ENCODE measurements around the gene CNKSR1. TPM values are rescaled to one million over a fixed set of nuclear protein-coding genes. Genes with fewer than 3 reads are reported as not detected.

The CNKSR1 gene
- polyA plus RNA-seq, 1 donor (not counting 4 experiments of a cell fraction or from before 2014, with no cell fraction given), result 10.6 TPM

GRCh38 chr1:26168410-26169197 lies 8.7 kb upstream of the CNKSR1 start, which contains the start of gene C1orf232:
Gene C1orf232, minus strand, starts transcription at chr1:26168963. Its CDS starts 464 bp downstream, at chr1:26168499.
- Histone ChIP-seq H3K4me3 (ENCODE audit: control insufficient read depth in 2 of 3, extremely low read depth in 1 of 3, insufficient read depth in 2 of 3, low read depth in 1 of 3, low read length in 3 of 3) (peak within 1 kb of the TSS; percentile 64 to 94 (median 80)), H3K27ac (ENCODE audit: control insufficient read depth, insufficient read depth, low read length) (peak within 1 kb of the TSS; percentile 60), H3K4me2 (ENCODE audit: control insufficient read depth, extremely low read depth, insufficient read depth, low read depth, low read length) (peak within 1 kb of the TSS; percentile 78), H3K36me3 (ENCODE audit: control insufficient read depth in 2 of 2, extremely low read depth in 1 of 2, insufficient read depth in 2 of 2, low read length in 2 of 2) (peaks cover 0 to 10% of the 10 kb centered on the region in 2 experiments), H3K27me3 (ENCODE audit: control insufficient read depth, extremely low read depth, insufficient read depth, low read length) (no peaks in the 10 kb centered on the region), H3K9ac (ENCODE audit: control insufficient read depth, extremely low read depth, insufficient read depth, low read length) (peak within 1 kb of the TSS; percentile 89), H4K20me1 (ENCODE audit: control insufficient read depth, extremely low read depth, insufficient read depth, low read length) (no peaks in the 10 kb centered on the region), H2AFZ (ENCODE audit: control insufficient read depth, low read length) (peak within 1 kb of the TSS; percentile 85), H3K9me1 (ENCODE audit: control insufficient read depth, extremely low read depth, insufficient read depth, low read length) (no peaks in the 10 kb centered on the region), H3K79me2 (ENCODE audit: control insufficient read depth, insufficient read depth, low read length) (peaks cover 17% of the 10 kb centered on the region), H3K4me1 (ENCODE audit: control insufficient read depth, extremely low read depth, insufficient read depth, low read length) (peaks cover 11% of the 10 kb centered on the region), H3K9me3 (ENCODE audit: control insufficient read depth, low read depth, low read length) (no peaks in the 10 kb centered on the region)
- TF ChIP-seq CTCF (optimal IDR thresholded peaks at IDR 0.05 in 1 of 3, IDR thresholded peaks at IDR 0.05 in 1 of 3, conservative IDR thresholded peaks at IDR 0.05 in 1 of 3; ENCODE audit: extremely low read depth in 1 of 3, insufficient read depth in 2 of 3, low read length in 3 of 3) (no peak), EZH2 (IDR thresholded peaks at IDR 0.05; ENCODE audit: low read length) (no peak)
- dilution Hi-C loops (cut with MboI; ENCODE audit: extremely low pct_ligation_motif_present, low sequenced_read_pairs), result no loop called here
- DNase-seq (ENCODE audit: low read depth, low spot score) (no peak), FAIRE-seq (no peak)

GRCh38 chr1:26169198-26169554 lies 8.1 kb upstream of the CNKSR1 start:
- peaks cover 0 to 10% of the 10 kb centered on the region in 2 experiments for H3K36me3 ChIP-seq (ENCODE audit: control insufficient read depth in 2 of 2, extremely low read depth in 1 of 2, insufficient read depth in 2 of 2, low read length in 2 of 2)
- peaks cover 11% of the 10 kb centered on the region for H3K4me1 ChIP-seq (ENCODE audit: control insufficient read depth, extremely low read depth, insufficient read depth, low read length)
- TF ChIP-seq EZH2 (IDR thresholded peaks at IDR 0.05; ENCODE audit: low read length), result no peak
- no peak for TF ChIP-seq CTCF (optimal IDR thresholded peaks at IDR 0.05 in 1 of 3, IDR thresholded peaks at IDR 0.05 in 1 of 3, conservative IDR thresholded peaks at IDR 0.05 in 1 of 3; ENCODE audit: extremely low read depth in 1 of 3, insufficient read depth in 2 of 3, low read length in 3 of 3)
- DNase-seq (ENCODE audit: low read depth, low spot score) (no peak), FAIRE-seq (no peak)
- dilution Hi-C loops (cut with MboI; ENCODE audit: extremely low pct_ligation_motif_present, low sequenced_read_pairs), result no loop called here
- no peaks in the 10 kb centered on the region for H3K9me1 ChIP-seq (ENCODE audit: control insufficient read depth, extremely low read depth, insufficient read depth, low read length)
- no peak overlapping the region for H3K27ac ChIP-seq (ENCODE audit: control insufficient read depth, insufficient read depth, low read length)
- H3K9ac ChIP-seq (ENCODE audit: control insufficient read depth, extremely low read depth, insufficient read depth, low read length), result peak overlapping the region; percentile 89
- H2AFZ ChIP-seq (ENCODE audit: control insufficient read depth, low read length), result peak overlapping the region; percentile 71
- no peaks in the 10 kb centered on the region for H3K27me3 ChIP-seq (ENCODE audit: control insufficient read depth, extremely low read depth, insufficient read depth, low read length)
- peak overlapping the region in 1 of 3 experiments; percentile 80 for H3K4me3 ChIP-seq (ENCODE audit: control insufficient read depth in 2 of 3, extremely low read depth in 1 of 3, insufficient read depth in 2 of 3, low read depth in 1 of 3, low read length in 3 of 3)
- no peaks in the 10 kb centered on the region for H4K20me1 ChIP-seq (ENCODE audit: control insufficient read depth, extremely low read depth, insufficient read depth, low read length)
- peaks cover 17% of the 10 kb centered on the region for H3K79me2 ChIP-seq (ENCODE audit: control insufficient read depth, insufficient read depth, low read length)
- peak overlapping the region; percentile 78 for H3K4me2 ChIP-seq (ENCODE audit: control insufficient read depth, extremely low read depth, insufficient read depth, low read depth, low read length)
- no peaks in the 10 kb centered on the region for H3K9me3 ChIP-seq (ENCODE audit: control insufficient read depth, low read depth, low read length)

Data from keratinocyte (primary cell).